A673 (cell line): ENCODE data around the gene RFX2. TPM values are rescaled to one million over a fixed set of nuclear protein-coding genes. Genes with fewer than 3 reads are reported as not detected.

Source experiments
- BruUV-seq: library from RNA; stranded (reverse); fragments of 400-500 nt; replicated peaks from 2 replicates; lab custom pipeline; 2021; lab: Mats Ljungman, UMichigan
- CTCF ChIA-PET: fragments of 300-600 bp; sonication (Branson Sonifier 250); formaldehyde crosslinking; loops from one replicate; lab custom pipeline; 2022; ENCODE audit warnings: antibody characterized with exemption; lab: Charles Lee
- POLR2A ChIA-PET: fragments of 300-600 bp; sonication (Branson Sonifier 250); formaldehyde crosslinking; loops from one replicate; lab custom pipeline; 2022; ENCODE audit warnings: antibody characterized with exemption; ENCODE audit not compliant: low non-redundant PET; lab: Charles Lee
- DNase-seq: peaks from one replicate; pipeline ENCODE4 v3.0.0-alpha.2; 2015; ENCODE audit warnings: low spot score
- H3K27ac ChIP-seq: fragments of 200-600 bp; sonication (generic); 2 replicates; pipeline ENCODE4 v1.5.1; 2016; ENCODE audit warnings: mixed run types, low read depth, mild to moderate bottlenecking, mixed read lengths, antibody characterized with exemption, low read length; ENCODE audit not compliant: poor library complexity, severe bottlenecking
- H3K27me3 ChIP-seq: fragments of 200-600 bp; sonication (generic); replicated peaks from 2 replicates; pipeline ENCODE4 v1.6.1; 2017; ENCODE audit warnings: mixed run types, low read depth, mild to moderate bottlenecking, mixed read lengths, antibody characterized with exemption, low read length; ENCODE audit not compliant: insufficient read depth, poor library complexity
- H3K36me3 ChIP-seq: fragments of 200-600 bp; sonication (generic); 2 replicates; pipeline ENCODE4 v1.6.1; 2016; ENCODE audit warnings: mixed run types, mild to moderate bottlenecking, mixed read lengths, antibody characterized with exemption, low read length; ENCODE audit not compliant: insufficient read depth, poor library complexity, severe bottlenecking
- H3K4me1 ChIP-seq: fragments of 200-600 bp; sonication (generic); 2 replicates; pipeline ENCODE4 v1.6.1; 2017; ENCODE audit warnings: mixed run types, mild to moderate bottlenecking, mixed read lengths, antibody characterized with exemption, low read length; ENCODE audit not compliant: insufficient read depth, poor library complexity, severe bottlenecking
- H3K4me3 ChIP-seq: fragments of 200-600 bp; sonication (generic); 2 replicates; pipeline ENCODE4 v1.5.1; 2016; ENCODE audit warnings: low read depth, mixed run types, mild to moderate bottlenecking, mixed read lengths, low read length; ENCODE audit not compliant: poor library complexity, severe bottlenecking
- H3K9me3 ChIP-seq: fragments of 200-600 bp; sonication (generic); 2 replicates; pipeline ENCODE4 v1.6.1; 2016; ENCODE audit warnings: mixed run types, low read depth, mild to moderate bottlenecking, mixed read lengths, antibody characterized with exemption, low read length; ENCODE audit not compliant: poor library complexity, severe bottlenecking
- EZH2 ChIP-seq: fragments of 200-600 bp; sonication (generic); IDR thresholded peaks from 2 replicates; pipeline ENCODE4 v1.6.1; 2017; ENCODE audit warnings: borderline replicate concordance, low read depth, mild to moderate bottlenecking, mixed read lengths, antibody characterized with exemption, low read length; ENCODE audit not compliant: poor library complexity, severe bottlenecking
- intact Hi-C: fragments of 100-400 bp; cut with micrococcal nuclease; formaldehyde crosslinking; loops from one replicate; pipeline ENCODE4 v1.10.0; 2022; ENCODE audit not compliant: unreplicated experiment
- total RNA-seq: library from RNA; stranded (reverse); gene quantifications from 2 replicates; pipeline ENCODE4 v1.2.3, GENCODE V29; 2021
- TF ChIP-seq, protein P1 (sequence below): fragments of 300-800, 200-600 bp; sonication (generic); conservative IDR thresholded peaks from 2 replicates; pipeline ENCODE4 v1.5.1; 2017; ENCODE audit warnings: low read depth, mild to moderate bottlenecking, antibody characterized with exemption, low read length, moderate library complexity, mixed read lengths

The RFX2 gene
- total RNA-seq, 1 experiment from 2014 or later, result 11.7 TPM

DNA sequence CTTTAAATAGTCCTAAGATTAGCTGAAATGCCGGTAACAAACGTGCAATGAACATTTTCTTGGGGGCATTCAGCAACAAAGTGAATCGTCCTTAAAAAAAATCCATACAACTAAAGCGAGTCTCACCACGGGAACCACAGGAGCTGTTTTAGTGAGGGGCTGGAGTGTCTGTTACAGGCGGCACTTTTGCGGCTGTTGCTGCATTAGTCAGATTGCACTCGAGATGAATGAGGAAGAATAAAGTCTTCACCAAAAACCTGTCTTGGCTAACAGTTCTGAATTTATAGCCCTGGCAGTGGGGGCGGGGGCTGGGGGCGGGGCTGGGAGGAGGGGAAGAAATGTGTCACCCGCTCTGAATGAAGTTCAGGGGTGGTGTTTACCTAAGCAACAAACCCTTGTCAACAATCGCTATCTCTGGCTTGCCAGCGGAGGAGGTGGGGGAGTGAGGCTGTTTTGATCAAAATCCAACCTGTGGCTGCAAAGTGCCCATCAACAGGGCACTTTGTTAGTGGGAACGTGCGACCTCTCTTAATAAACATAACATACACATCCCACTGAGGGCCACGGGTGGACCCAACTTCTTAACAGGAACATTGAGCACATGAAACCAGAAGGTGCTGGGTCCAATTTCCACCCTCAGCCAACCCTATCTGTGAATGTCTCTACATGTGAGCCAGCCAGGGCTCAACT is 44.5 kb downstream of the RFX2 start:
- H3K4me1 ChIP-seq, result peaks cover 10% of the 10 kb centered on the region
- TF ChIP-seq, protein P1, sequence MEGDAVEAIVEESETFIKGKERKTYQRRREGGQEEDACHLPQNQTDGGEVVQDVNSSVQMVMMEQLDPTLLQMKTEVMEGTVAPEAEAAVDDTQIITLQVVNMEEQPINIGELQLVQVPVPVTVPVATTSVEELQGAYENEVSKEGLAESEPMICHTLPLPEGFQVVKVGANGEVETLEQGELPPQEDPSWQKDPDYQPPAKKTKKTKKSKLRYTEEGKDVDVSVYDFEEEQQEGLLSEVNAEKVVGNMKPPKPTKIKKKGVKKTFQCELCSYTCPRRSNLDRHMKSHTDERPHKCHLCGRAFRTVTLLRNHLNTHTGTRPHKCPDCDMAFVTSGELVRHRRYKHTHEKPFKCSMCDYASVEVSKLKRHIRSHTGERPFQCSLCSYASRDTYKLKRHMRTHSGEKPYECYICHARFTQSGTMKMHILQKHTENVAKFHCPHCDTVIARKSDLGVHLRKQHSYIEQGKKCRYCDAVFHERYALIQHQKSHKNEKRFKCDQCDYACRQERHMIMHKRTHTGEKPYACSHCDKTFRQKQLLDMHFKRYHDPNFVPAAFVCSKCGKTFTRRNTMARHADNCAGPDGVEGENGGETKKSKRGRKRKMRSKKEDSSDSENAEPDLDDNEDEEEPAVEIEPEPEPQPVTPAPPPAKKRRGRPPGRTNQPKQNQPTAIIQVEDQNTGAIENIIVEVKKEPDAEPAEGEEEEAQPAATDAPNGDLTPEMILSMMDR, result no peak
- TF ChIP-seq EZH2, result no peak
- H3K9me3 ChIP-seq, result no peaks in the 10 kb centered on the region
- no peaks in the 10 kb centered on the region for H3K27me3 ChIP-seq
- no peak overlapping the region for H3K27ac ChIP-seq
- no peak for DNase-seq
- H3K4me3 ChIP-seq, result no peak overlapping the region
- ChIA-PET POLR2A (no interaction called here), CTCF (no interaction called here)
- no TSS peak for BruUV-seq
- intact Hi-C loops, result no loop called here
- H3K36me3 ChIP-seq, result no peaks in the 10 kb centered on the region

DNA sequence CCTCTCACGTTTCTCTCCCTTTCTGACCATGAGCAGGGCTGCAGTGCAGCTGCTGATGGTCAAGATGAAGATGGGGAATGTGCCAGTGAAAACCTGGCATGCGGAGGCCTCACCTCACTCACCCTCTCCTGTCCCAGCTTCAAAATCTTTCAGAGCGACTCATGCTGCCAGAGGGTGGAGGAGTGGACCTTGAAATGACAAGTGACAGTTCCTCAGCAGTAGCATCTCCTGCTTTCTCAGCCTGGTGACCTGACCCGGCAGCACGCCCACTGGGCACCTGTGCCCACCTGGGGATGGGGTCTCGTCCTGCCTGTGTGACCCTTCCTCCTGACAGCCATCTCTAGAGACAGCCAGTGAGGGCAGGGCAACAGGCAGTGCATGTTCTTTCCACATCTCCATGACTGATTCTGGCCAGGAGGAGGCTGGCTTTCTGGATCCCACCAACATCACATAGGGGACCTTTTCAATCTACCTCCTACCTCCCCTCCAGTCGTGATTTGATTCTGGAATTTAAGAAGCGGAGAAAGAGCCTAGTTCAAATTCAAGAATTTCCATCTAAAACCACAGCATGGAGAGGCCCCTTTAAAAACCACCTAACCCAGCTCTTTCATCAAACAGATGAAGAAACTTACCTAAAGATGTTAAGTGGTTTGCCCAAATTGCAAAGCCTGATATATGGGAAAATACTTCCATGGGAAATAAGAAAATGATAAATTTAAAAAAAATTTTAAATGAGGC is 45.8 kb downstream of the RFX2 start:
- Histone ChIP-seq H3K9me3 (no peaks in the 10 kb centered on the region), H3K4me1 (peaks cover 10% of the 10 kb centered on the region), H3K27ac (no peak overlapping the region), H3K4me3 (no peak overlapping the region), H3K27me3 (no peaks in the 10 kb centered on the region), H3K36me3 (no peaks in the 10 kb centered on the region)
- intact Hi-C loops, result no loop called here
- ChIA-PET POLR2A (no interaction called here), CTCF (no interaction called here)
- no TSS peak for BruUV-seq
- no peak for DNase-seq
- TF ChIP-seq, protein P1, result no peak
- TF ChIP-seq EZH2, result no peak

DNA sequence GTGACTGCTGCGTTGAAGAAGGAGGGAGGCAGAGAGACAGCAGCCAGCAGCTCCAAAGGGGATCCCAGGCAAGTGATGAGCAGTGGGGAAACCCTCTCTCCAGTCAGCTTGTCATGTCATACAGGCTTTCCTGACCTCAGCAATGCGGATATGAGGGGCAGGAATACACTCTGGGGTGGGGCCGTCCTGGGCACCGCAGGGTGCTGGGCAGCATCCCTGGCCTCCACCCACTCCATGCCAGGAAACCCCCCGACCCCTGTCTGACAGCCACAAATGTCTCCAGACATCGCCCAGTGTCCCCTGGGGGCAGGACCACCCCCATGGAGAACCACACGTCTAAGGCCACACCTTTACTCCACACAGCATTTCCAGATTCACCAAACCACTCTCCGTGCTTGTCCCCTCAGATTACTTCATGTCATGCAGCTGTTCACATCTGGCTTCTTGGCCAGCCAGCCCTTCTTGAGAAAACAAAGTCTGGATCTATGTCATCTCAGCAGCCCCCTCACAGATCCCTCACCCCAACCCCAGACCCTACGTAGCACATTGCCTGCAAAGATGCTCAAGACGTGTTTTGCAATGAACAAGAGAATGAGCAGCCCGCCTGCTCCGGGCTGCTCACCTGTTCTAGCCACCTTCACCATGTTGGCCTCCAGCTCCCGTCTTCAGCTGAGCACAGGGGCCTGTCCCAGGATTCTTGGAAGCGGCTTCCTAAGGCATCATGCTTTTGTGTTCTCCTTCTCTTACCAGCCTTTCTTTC is 46.5 kb downstream of the RFX2 start:
- DNase-seq, result no peak
- ChIA-PET CTCF (no interaction called here), POLR2A (no interaction called here)
- intact Hi-C loops, result no loop called here
- TF ChIP-seq, protein P1, result no peak
- H3K27me3 ChIP-seq, result no peaks in the 10 kb centered on the region
- H3K9me3 ChIP-seq, result no peaks in the 10 kb centered on the region
- H3K27ac ChIP-seq, result no peak overlapping the region
- peaks cover 10% of the 10 kb centered on the region for H3K4me1 ChIP-seq
- BruUV-seq, result no TSS peak
- H3K36me3 ChIP-seq, result no peaks in the 10 kb centered on the region
- H3K4me3 ChIP-seq, result no peak overlapping the region
